Body of pancreas (tissue), 4 donors: Measurements from ENCODE around the gene ARPC2.

ENCODE experiments used
- CTCF ChIP-seq, 7 experiments: fragments of 450-650 bp in 4 of 7; fragments of 200-600 bp in 3 of 7; sonication (generic) in 3 of 7; IDR thresholded peaks; one replicate each; pipeline ENCODE4 v1.5.1; 2016 to 2019; ENCODE audit warnings: antibody characterized with exemption in 7 of 7
- POLR2A ChIP-seq, 3 donors: fragments of 450-650 bp; IDR thresholded peaks; one replicate each; pipeline ENCODE4 v1.6.1; 2016; ENCODE audit warnings: antibody characterized with exemption in 3 of 3, mild to moderate bottlenecking in 2 of 3

- TF ChIP-seq CTCF (IDR thresholded peaks at IDR 0.05), result no peak
- TF ChIP-seq POLR2A (IDR thresholded peaks at IDR 0.05), result no peak
These were observed 64.5 kb downstream of the ARPC2 start for GRCh38 chr2:218281449-218281848.
